ENCODE results near the gene ADGRE1. TPM values are rescaled to one million over a fixed set of nuclear protein-coding genes. Genes with fewer than 3 reads are reported as not detected.

The ADGRE1 gene
- total RNA-seq, 1 donor from 2014 or later, result not detected

- no peak for TF ChIP-seq CTCF (conservative IDR thresholded peaks at IDR 0.05; ENCODE audit: low read depth, low read length)
- DNase-seq (ENCODE audit: low read depth), result no peak
- no peak overlapping the region for H3K4me3 ChIP-seq (ENCODE audit: low read depth, low read length)
Observed at GRCh38 chr19:6876748-6877147, 10.6 kb upstream of the ADGRE1 start.

GRCh38 chr19:6877766-6878165 is 9.6 kb upstream of the ADGRE1 start:
- no peak for TF ChIP-seq CTCF (conservative IDR thresholded peaks at IDR 0.05; ENCODE audit: low read depth, low read length)

GRCh38 chr19:6886277-6886897 is 992 bp upstream of the ADGRE1 start:
- DNase-seq (ENCODE audit: low read depth), result no peak
- H3K4me3 ChIP-seq (ENCODE audit: low read depth, low read length), result no peak overlapping the region
- TF ChIP-seq CTCF (conservative IDR thresholded peaks at IDR 0.05; ENCODE audit: low read depth, low read length), result no peak

More at GRCh38 chr19:6877766-6878165, 9.6 kb upstream of the ADGRE1 start:
- H3K4me3 ChIP-seq (ENCODE audit: low read depth, low read length), result no peak overlapping the region
- DNase-seq (ENCODE audit: low read depth), result no peak

- no peak for TF ChIP-seq CTCF (conservative IDR thresholded peaks at IDR 0.05; ENCODE audit: low read depth, low read length)
- H3K4me3 ChIP-seq (ENCODE audit: low read depth, low read length), result no peak overlapping the region
- DNase-seq (ENCODE audit: low read depth), result no peak
Observed at GRCh38 chr19:6888967-6889366, 1.6 kb downstream of the ADGRE1 start.

- no peak overlapping the region for H3K4me3 ChIP-seq (ENCODE audit: low read depth, low read length)
- TF ChIP-seq CTCF (conservative IDR thresholded peaks at IDR 0.05; ENCODE audit: low read depth, low read length), result no peak
- no peak for DNase-seq (ENCODE audit: low read depth)
Observed at GRCh38 chr19:6890401-6890913, 3.1 kb downstream of the ADGRE1 start.

- no peak for DNase-seq (ENCODE audit: low read depth)
- no peak overlapping the region for H3K4me3 ChIP-seq (ENCODE audit: low read depth, low read length)
- TF ChIP-seq CTCF (conservative IDR thresholded peaks at IDR 0.05; ENCODE audit: low read depth, low read length), result no peak
Observed at GRCh38 chr19:6890938-6891337, 3.6 kb downstream of the ADGRE1 start.

Data from epithelial cell of proximal tubule (primary cell).